HS-27A (cell line): Measurements from ENCODE around the gene BORCS5.
"Not testable (repeated sequence)": the region's sequence is repeated elsewhere in the genome, so short reads cannot be mapped to it uniquely, and the experiment has no call there.

Experiments
- DNase-seq: peaks from one replicate; pipeline ENCODE4 v3.0.0-alpha.2; 2012; ENCODE audit warnings: low read depth, missing footprints

The BORCS5 gene

GRCh38 chr12:12396694-12397093 lies 39.8 kb downstream of the BORCS5 start:
- no peak for DNase-seq

GRCh38 chr12:12397184-12397583 lies 40.3 kb downstream of the BORCS5 start:
- no peak for DNase-seq

GRCh38 chr12:12398026-12398859 lies 41.4 kb downstream of the BORCS5 start:
- peak; percentile 50 for DNase-seq

- no peak for DNase-seq
These were observed 42.3 kb downstream of the BORCS5 start for GRCh38 chr12:12399161-12399560.

- DNase-seq = no peak
These were observed 43.0 kb downstream of the BORCS5 start for GRCh38 chr12:12399776-12400305.

- DNase-seq = no peak
These were observed 43.9 kb downstream of the BORCS5 start for GRCh38 chr12:12400793-12401192.

GRCh38 chr12:12403264-12404248 lies 46.7 kb downstream of the BORCS5 start:
- DNase-seq = no peak

GRCh38 chr12:12404297-12404696 lies 47.4 kb downstream of the BORCS5 start:
- DNase-seq = no peak

- no peak for DNase-seq
These were observed 49.0 kb downstream of the BORCS5 start for GRCh38 chr12:12405882-12406281.

- DNase-seq = no peak
These were observed 49.9 kb downstream of the BORCS5 start for GRCh38 chr12:12406762-12407161.

- DNase-seq = no peak
These were observed 51.4 kb downstream of the BORCS5 start for GRCh38 chr12:12408265-12408690.

GRCh38 chr12:12409337-12409736 lies 52.5 kb downstream of the BORCS5 start:
- not testable (repeated sequence) for DNase-seq

- DNase-seq = no peak
These were observed 59.0 kb downstream of the BORCS5 start for GRCh38 chr12:12415886-12416285.

- not testable (repeated sequence) for DNase-seq
These were observed 62.3 kb downstream of the BORCS5 start for GRCh38 chr12:12419165-12419564.

GRCh38 chr12:12423367-12423766 lies 66.5 kb downstream of the BORCS5 start:
- DNase-seq = no peak

- DNase-seq = no peak
These were observed 68.1 kb downstream of the BORCS5 start for GRCh38 chr12:12425001-12425400.

- DNase-seq = no peak
These were observed 68.7 kb downstream of the BORCS5 start for GRCh38 chr12:12425616-12426015.

- no peak for DNase-seq
These were observed 70.7 kb downstream of the BORCS5 start for GRCh38 chr12:12427568-12427967.

- DNase-seq = no peak
These were observed 71.2 kb downstream of the BORCS5 start for GRCh38 chr12:12428047-12428446.

- peak; percentile 33 for DNase-seq
These were observed 72.2 kb downstream of the BORCS5 start for GRCh38 chr12:12428961-12429657.

GRCh38 chr12:12432364-12432763 lies 75.5 kb downstream of the BORCS5 start:
- DNase-seq = no peak

GRCh38 chr12:12433203-12433731 lies 76.4 kb downstream of the BORCS5 start:
- no peak for DNase-seq
